Nephron progenitor cell (in vitro differentiated cells): ENCODE results near the gene ATXN3.

Experiments
- DNase-seq: peaks from one replicate; pipeline ENCODE4 v3.0.0; 2021
- H3K27ac Mint-ChIP-seq: 2 replicates; pipeline ENCODE4 v1.8.0; 2021; ENCODE audit warnings: mild to moderate bottlenecking, moderate library complexity, mixed read lengths
- H3K27me3 Mint-ChIP-seq: 2 replicates; pipeline ENCODE4 v1.8.0; 2021; ENCODE audit warnings: mild to moderate bottlenecking, low read depth, mixed read lengths; ENCODE audit not compliant: poor library complexity
- H3K36me3 Mint-ChIP-seq: 2 replicates; pipeline ENCODE4 v1.8.0; 2021; ENCODE audit warnings: low read depth, mixed read lengths
- H3K4me1 Mint-ChIP-seq: 2 replicates; pipeline ENCODE4 v1.8.0; 2021; ENCODE audit warnings: mixed read lengths
- H3K4me3 Mint-ChIP-seq: 2 replicates; pipeline ENCODE4 v1.8.0; 2021; ENCODE audit warnings: mild to moderate bottlenecking, moderate library complexity, mixed read lengths
- H3K9me3 Mint-ChIP-seq: 2 replicates; pipeline ENCODE4 v1.8.0; 2021; ENCODE audit warnings: mild to moderate bottlenecking, moderate library complexity, mixed read lengths
- TF ChIP-seq, protein P1 (sequence below): fragments of 200-600 bp; sonication (generic); IDR thresholded peaks from 2 replicates; pipeline ENCODE4 v1.5.0; 2021; ENCODE audit warnings: antibody characterized with exemption

The ATXN3 gene

DNA sequence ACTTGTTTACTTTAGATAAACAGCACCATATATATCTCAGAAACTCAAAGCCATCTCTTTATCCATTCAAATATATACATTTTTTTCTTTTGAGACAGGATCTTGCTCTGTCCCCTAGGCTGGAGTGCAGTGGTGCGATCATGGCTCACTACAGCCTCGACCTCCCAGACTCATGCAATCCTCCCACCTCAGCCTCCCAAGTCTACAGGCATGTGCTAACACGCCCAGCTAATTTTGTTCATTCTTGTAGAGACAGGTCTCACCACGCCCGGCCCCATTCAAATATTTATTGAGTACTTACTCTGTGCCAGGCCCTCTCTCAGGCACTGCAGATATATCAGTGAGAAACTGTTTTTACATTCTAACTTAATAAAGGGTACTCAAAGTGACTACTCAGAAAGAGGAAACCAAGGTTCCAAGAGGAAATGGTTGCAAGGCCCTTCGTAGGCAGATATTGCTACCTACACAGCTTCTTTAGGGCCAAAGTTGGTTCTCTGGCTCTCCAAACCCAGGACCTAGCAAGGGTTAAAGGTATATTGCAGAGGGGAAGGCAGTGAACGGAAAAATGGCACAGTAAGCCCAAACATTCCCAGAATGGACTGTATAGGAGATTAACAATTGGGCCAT lies 2.9 kb downstream of the ATXN3 start:
- H3K4me3 Mint-ChIP-seq = peak overlapping the region; percentile 13
- no peaks in the 10 kb centered on the region for H3K9me3 Mint-ChIP-seq
- peaks cover 39% of the 10 kb centered on the region for H3K4me1 Mint-ChIP-seq
- H3K27me3 Mint-ChIP-seq = peaks cover 8% of the 10 kb centered on the region
- DNase-seq = no peak
- TF ChIP-seq, protein P1, sequence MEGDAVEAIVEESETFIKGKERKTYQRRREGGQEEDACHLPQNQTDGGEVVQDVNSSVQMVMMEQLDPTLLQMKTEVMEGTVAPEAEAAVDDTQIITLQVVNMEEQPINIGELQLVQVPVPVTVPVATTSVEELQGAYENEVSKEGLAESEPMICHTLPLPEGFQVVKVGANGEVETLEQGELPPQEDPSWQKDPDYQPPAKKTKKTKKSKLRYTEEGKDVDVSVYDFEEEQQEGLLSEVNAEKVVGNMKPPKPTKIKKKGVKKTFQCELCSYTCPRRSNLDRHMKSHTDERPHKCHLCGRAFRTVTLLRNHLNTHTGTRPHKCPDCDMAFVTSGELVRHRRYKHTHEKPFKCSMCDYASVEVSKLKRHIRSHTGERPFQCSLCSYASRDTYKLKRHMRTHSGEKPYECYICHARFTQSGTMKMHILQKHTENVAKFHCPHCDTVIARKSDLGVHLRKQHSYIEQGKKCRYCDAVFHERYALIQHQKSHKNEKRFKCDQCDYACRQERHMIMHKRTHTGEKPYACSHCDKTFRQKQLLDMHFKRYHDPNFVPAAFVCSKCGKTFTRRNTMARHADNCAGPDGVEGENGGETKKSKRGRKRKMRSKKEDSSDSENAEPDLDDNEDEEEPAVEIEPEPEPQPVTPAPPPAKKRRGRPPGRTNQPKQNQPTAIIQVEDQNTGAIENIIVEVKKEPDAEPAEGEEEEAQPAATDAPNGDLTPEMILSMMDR = no peak
- H3K36me3 Mint-ChIP-seq = peaks cover 4% of the 10 kb centered on the region
- no peak overlapping the region for H3K27ac Mint-ChIP-seq

- Mint-ChIP-seq H3K27ac (no peak overlapping the region), H3K4me3 (no peak overlapping the region), H3K9me3 (no peaks in the 10 kb centered on the region), H3K36me3 (peaks cover 18% of the 10 kb centered on the region), H3K4me1 (peaks cover 17% of the 10 kb centered on the region), H3K27me3 (peaks cover 4% of the 10 kb centered on the region)
- TF ChIP-seq, protein P1 = no peak
- DNase-seq = no peak
These were observed 6.6 kb downstream of the ATXN3 start for GRCh38 chr14:92099802-92100201.

- no peaks in the 10 kb centered on the region for H3K27me3 Mint-ChIP-seq
- H3K4me1 Mint-ChIP-seq = no peaks in the 10 kb centered on the region
- TF ChIP-seq, protein P1 = no peak
- H3K27ac Mint-ChIP-seq = no peak overlapping the region
- H3K36me3 Mint-ChIP-seq = peaks cover 49% of the 10 kb centered on the region
- DNase-seq = no peak
- peaks cover 3% of the 10 kb centered on the region for H3K9me3 Mint-ChIP-seq
- H3K4me3 Mint-ChIP-seq = no peak overlapping the region
These were observed 13.1 kb downstream of the ATXN3 start for GRCh38 chr14:92093320-92093719.

GRCh38 chr14:92088494-92088893 lies 17.9 kb downstream of the ATXN3 start:
- H3K27ac Mint-ChIP-seq = no peak overlapping the region
- no peaks in the 10 kb centered on the region for H3K4me1 Mint-ChIP-seq
- H3K36me3 Mint-ChIP-seq = peaks cover 63% of the 10 kb centered on the region
- TF ChIP-seq, protein P1 = no peak
- no peaks in the 10 kb centered on the region for H3K27me3 Mint-ChIP-seq
- no peak for DNase-seq
- no peak overlapping the region for H3K4me3 Mint-ChIP-seq
- peaks cover 3% of the 10 kb centered on the region for H3K9me3 Mint-ChIP-seq

DNA sequence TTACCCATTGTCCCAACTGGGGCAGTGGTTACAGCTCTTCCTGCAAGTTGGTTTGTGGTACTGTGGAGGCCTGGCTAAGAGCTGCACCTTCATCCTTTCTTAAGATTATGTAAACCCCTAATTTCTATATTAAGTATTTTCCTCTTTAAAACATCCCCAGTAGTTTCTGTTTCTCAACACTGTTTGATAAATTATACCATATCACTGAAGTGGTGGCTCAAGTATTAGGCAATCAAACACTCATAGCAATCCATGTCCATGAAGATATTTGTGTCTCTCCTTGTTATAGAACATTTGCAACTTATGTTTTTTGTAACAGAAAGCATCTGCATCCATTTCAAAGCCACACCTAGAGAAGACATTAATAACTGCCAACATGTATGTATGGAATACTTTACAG lies 31.8 kb downstream of the ATXN3 start:
- H3K27ac Mint-ChIP-seq = no peak overlapping the region
- H3K27me3 Mint-ChIP-seq = no peaks in the 10 kb centered on the region
- DNase-seq = no peak
- TF ChIP-seq, protein P1 = no peak
- H3K36me3 Mint-ChIP-seq = peaks cover 45% of the 10 kb centered on the region
- H3K4me1 Mint-ChIP-seq = peaks cover 6% of the 10 kb centered on the region
- H3K9me3 Mint-ChIP-seq = no peaks in the 10 kb centered on the region
- H3K4me3 Mint-ChIP-seq = no peak overlapping the region
